HG02588 (cell line): ENCODE measurements around the gene LAYN.

Source experiments
- ATAC-seq: cut with Tn5 transposase; IDR thresholded peaks from one replicate; pipeline ENCODE4 v1.9.1; 2021; ENCODE audit warnings: mild to moderate bottlenecking, moderate library complexity; ENCODE audit not compliant: unreplicated experiment

Gene LAYN

DNA sequence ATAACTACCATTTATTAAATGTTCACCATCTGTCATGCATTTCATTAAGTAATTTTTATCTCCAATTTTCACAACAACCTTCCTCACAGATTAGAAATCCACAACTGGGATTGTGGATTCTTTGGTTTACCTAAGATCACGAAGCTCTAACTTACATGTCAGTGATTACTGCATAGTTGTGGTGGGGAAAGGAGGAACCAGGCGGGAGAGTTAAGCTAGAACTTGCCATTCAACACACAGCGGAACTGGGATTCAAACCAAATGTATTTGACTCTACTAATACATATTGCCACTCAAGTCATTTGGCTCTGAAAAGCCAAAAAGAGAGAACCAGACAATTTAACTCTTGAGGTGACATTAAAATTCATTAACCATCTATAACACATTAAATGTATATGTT lies 10.4 kb upstream of the LAYN start:
- no peak for ATAC-seq

- ATAC-seq = no peak
Measured at GRCh38 chr11:111531136-111531535, 9.4 kb upstream of the LAYN start.

DNA sequence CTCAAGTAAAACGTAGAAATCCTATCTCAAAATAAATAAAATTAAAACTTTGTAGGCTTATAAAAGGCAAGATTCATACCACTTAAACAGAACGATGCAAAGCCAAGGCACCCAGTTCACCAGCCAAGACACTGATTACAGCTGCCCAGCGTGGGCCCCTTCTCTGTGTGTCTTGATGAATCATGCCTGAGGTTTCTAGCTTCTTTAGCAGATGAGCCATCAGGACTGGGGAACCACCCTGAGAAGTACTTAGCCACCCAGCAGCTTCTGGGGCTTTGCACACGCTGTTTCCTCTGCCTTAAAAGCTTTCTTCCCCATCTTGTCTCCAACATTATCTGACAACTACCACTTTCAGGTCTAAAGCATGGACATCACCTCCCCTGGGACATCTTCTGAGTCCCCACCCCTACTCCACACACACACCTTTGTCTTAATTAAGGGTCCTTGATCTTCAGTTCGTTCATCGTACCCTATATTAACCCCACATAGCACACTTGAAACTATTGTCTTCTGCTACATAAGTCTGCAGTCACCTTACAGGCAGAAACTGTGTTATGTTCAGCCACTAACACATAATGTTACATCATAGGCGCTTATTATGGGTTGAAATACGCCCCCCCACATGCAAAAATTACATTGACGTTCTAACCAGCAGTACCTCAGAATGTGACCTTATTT lies 8.7 kb upstream of the LAYN start:
- ATAC-seq = peak; percentile 82

GRCh38 chr11:111532365-111532709 lies 8.2 kb upstream of the LAYN start:
- ATAC-seq = no peak

- no peak for ATAC-seq
Measured at GRCh38 chr11:111535281-111535680, 5.2 kb upstream of the LAYN start.

DNA sequence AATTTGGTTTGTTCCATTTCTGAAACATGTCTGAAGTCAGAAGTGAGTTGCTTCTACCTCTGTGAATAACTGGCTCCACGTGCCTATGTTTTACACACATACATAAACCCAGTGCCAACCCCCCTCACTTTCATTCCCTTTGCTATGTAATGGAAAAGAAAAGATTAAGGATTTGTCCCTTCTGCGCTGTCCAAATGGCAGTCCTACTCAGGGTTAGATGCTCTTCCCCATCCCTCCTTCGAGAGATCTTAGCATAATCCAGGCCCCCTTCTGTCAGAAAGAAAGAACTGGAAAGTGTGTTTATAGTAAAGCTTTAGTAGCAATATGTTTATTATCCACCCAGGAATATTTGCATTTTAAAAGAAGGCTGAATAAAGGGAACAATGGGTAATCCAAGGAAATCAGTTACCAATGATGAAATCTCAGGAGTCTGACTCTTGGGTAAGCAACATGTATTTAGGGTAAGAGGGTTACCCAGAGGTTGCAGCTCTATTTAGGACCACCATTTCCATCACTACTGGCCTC lies 3.1 kb upstream of the LAYN start:
- no peak for ATAC-seq

DNA sequence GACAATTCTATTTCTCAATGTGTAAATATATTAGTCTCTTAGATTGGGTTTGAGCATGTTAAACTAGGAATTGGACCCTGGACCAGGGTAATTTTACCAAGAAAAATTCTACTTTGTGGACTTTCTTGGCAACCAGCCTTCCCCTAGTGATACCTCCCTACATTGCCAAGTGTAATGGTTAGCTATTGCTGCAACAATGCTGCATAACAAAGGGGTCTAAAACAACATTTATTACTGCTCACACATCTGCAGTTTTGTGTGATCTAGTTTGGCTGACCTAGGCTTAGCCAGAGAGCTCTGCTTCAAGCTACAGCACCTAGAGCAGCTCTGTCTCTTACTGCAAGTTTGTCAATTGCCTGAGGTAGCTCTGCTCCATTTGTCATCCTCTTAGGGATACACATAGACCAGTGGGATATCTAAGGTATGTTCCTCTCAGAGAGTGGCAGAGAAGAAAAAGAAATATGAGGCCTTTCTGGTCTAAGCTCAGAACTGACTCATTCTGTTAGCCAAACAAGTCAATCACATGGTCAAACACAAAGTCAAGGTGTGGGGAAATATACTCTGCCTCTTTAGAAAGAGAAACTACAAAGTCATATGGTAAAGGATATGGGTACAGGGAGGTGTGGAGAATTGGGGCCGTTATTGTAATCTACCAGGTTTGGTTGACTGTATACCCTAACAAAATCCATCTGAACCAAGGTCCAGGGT lies 2.0 kb upstream of the LAYN start:
- no peak for ATAC-seq

- ATAC-seq = no peak
Measured at GRCh38 chr11:111539426-111540113, 950 bp upstream of the LAYN start.

DNA sequence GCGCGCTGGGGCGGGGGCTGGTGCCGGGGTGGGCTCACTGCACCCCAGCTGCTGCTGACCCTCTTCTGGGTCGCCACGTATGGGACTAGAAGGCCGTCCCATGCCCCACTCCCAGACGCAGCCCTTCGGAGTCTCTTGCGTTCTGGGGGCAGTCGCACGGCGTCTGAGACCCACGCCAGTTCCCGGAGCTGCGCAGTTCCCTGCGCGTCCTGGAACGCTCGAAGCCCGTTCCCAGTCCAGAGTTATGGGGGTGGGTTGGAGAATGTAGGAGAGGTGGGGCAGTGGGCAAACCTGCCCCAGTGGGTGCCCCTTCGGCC lies 375 bp downstream of the LAYN start:
- ATAC-seq = no peak

- ATAC-seq = no peak
Measured at GRCh38 chr11:111541254-111542061, 938 bp downstream of the LAYN start.

DNA sequence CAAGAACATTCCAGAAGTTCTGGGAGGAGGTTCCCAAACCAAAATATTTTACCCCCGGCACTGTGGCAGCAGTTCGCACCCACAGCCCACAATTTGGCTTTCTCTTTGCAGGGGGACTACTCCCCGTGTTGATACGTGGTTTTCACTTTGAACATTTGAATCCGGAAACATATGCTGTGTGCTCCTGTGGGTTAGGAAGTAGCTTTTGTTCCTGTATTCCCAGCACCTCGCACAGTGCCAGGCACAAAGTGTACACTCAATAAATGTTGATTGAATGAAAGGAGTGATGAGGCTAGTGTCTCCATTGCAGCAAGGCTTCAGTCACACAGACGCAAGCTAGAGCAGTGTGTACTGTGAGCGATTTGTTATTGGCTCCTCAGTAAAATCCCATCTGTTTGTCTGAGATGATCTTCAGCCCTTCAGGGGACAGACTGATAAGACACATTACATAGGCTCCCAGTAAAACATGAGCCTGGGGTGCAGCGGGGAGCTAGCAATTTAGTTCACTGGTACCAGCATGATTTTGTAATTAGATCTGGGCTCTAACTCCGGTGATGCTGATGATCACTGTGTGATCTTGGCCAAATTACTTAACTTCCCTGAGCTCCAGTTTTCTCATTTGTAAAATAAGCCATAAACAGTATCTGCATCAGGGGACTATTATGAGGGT lies 2.2 kb downstream of the LAYN start:
- ATAC-seq = no peak

- ATAC-seq = no peak
Measured at GRCh38 chr11:111548525-111548924, 8.0 kb downstream of the LAYN start.

DNA sequence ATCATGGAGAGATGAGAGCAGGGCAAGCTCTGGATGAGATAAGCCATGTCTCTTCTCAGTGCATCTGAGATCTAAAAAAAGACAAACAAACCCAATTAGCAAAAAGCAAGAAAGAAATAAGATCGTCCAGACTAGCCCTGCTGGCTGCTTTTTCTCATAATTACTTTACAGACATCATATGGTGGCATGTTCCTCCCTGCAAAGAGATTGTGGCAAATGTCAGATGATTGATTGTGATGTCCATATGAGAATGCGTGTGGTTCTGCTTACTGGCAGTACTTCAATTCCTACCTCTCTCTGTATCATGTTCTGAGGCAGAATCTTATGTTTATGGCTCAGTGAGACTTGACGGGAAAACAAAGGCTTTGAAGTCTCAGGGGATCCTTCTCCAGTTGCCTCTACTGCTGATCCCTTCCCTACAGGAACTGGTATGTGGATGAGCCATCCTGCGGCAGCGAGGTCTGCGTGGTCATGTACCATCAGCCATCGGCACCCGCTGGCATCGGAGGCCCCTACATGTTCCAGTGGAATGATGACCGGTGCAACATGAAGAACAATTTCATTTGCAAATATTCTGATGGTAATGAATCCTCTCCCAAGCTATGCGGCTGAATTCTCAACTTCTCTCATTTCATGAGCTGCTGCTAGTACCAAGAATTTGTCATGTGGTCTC lies 8.8 kb downstream of the LAYN start:
- ATAC-seq = no peak

DNA sequence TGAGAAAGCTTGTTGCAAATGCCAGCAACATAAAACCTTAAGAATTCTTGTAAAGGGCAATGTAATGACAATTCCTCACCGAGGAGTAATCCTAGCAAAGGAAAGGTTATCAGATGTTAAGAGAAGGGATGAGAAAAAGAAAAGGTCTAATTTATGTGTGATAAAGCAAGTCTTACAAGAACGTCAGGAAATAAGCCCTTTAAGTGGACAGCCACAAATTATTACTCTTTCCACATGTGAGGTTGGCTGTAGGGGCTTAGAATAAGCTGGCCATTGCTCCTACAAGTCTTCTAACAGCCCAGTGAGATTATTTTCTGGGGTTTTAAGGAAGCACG lies 9.3 kb downstream of the LAYN start:
- ATAC-seq = no peak

- no peak for ATAC-seq
Measured at GRCh38 chr11:111550258-111550657, 9.7 kb downstream of the LAYN start.

GRCh38 chr11:111554532-111554931 lies 14.0 kb downstream of the LAYN start:
- no peak for ATAC-seq

- no peak for ATAC-seq
Measured at GRCh38 chr11:111555255-111555654, 14.7 kb downstream of the LAYN start.

DNA sequence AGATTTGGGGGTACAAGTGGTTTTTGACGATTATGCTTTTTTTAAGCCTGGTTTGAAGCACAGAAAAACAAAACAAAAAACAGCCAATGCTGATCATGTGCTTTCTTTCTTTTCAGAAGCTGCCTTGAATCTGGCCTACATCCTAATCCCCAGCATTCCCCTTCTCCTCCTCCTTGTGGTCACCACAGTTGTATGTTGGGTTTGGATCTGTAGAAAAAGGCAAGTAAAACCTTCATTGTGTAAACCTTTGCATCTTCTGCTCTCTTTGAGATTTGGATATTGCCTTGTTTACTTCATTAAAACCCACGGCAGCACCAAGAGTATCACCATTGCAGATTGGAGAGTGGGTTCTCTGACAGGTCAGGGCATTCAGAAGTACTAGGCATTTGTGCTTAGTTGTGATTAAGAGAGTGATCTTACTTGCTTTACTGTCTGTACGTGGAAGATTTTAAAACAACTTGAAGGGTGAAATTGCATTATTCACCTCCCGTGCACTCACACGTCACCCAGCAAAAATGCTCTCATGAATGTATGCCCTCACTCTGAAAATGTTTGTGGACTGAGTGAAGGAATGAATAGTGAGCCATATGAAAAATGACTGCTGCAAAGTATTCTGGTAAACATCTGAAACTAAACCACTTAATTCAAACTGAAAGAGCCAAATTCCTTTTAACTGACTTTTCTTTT lies 17.0 kb downstream of the LAYN start:
- ATAC-seq = no peak

GRCh38 chr11:111559800-111560464 lies 19.4 kb downstream of the LAYN start:
- no peak for ATAC-seq
